Measurements from ENCODE around the gene UMODL1.

- no peak for TF ChIP-seq MAX (IDR thresholded peaks at IDR 0.05)
- no peak for TF ChIP-seq EP300 (IDR thresholded peaks at IDR 0.05; ENCODE audit: borderline replicate concordance)
- TF ChIP-seq REST (IDR thresholded peaks at IDR 0.05; ENCODE audit: low read depth): no peak
- TF ChIP-seq FOXM1 (IDR thresholded peaks at IDR 0.05; ENCODE audit: borderline replicate concordance, low read depth): no peak
- no peak for TF ChIP-seq TAF1 (IDR thresholded peaks at IDR 0.05; ENCODE audit: low read depth)
- no peak for TF ChIP-seq CEBPB (IDR thresholded peaks at IDR 0.05)
- TF ChIP-seq RAD21 (IDR thresholded peaks at IDR 0.05; ENCODE audit: low read depth): no peak
- no peak for TF ChIP-seq TCF12 (IDR thresholded peaks at IDR 0.05; ENCODE audit: low read depth)
- no peak for TF ChIP-seq ZBTB7A (IDR thresholded peaks at IDR 0.05; ENCODE audit: low read depth)
Observed at GRCh38 chr21:42097274-42097673, 26.2 kb downstream of the UMODL1 start.
